PC-3 (cell line): Measurements from ENCODE around the gene STOX2. TPM values are rescaled to one million over a fixed set of nuclear protein-coding genes. Genes with fewer than 3 reads are reported as not detected.

Experiments
- ATAC-seq: fragments of 200-7000 bp; cut with Tn5 transposase; 2 replicates; pipeline ENCODE4 v1.9.1; 2020; ENCODE audit warnings: mild to moderate bottlenecking, moderate library complexity
- BruUV-seq: library from RNA; stranded (reverse); fragments of 400-500 nt; replicated peaks from 2 replicates; lab custom pipeline; 2021; lab: Mats Ljungman, UMichigan
- CTCF ChIA-PET: fragments of 300-600 bp; sonication (Branson Sonifier 250); formaldehyde crosslinking; loops from one replicate; lab custom pipeline; 2022; ENCODE audit warnings: antibody characterized with exemption; lab: Charles Lee
- POLR2A ChIA-PET: fragments of 300-600 bp; sonication (Branson Sonifier 250); formaldehyde crosslinking; loops from one replicate; lab custom pipeline; 2022; ENCODE audit warnings: antibody characterized with exemption; ENCODE audit not compliant: unreplicated experiment; lab: Charles Lee
- DNase-seq: peaks from one replicate; pipeline ENCODE4 v3.0.0-alpha.2; 2015
- H2AFZ ChIP-seq: fragments of 300-600 bp; sonication (generic); 2 replicates; pipeline ENCODE4 v1.6.0; 2016; ENCODE audit warnings: antibody characterized with exemption, low read length
- H3F3A ChIP-seq: fragments of 300-600 bp; sonication (generic); one replicate; pipeline ENCODE4 v1.6.0; 2017; ENCODE audit warnings: antibody characterized with exemption, low read length, control low read depth, mild to moderate bottlenecking; ENCODE audit not compliant: unreplicated experiment
- H3K27ac ChIP-seq: fragments of 300-600 bp; sonication (generic); 2 replicates; pipeline ENCODE4 v1.5.1; 2016; ENCODE audit warnings: mild to moderate bottlenecking, low read length
- H3K27me3 ChIP-seq: fragments of 300-600 bp; sonication (generic); 2 replicates; pipeline ENCODE4 v1.6.1; 2016; ENCODE audit warnings: low read length, mixed read lengths
- H3K36me3 ChIP-seq: fragments of 300-600 bp; sonication (generic); 2 replicates; pipeline ENCODE4 v1.6.1; 2016; ENCODE audit warnings: low read depth, mixed run types, low read length, mixed read lengths
- H3K4me1 ChIP-seq: fragments of 300-600 bp; sonication (generic); 2 replicates; pipeline ENCODE4 v1.5.1; 2016; ENCODE audit warnings: low read length; ENCODE audit not compliant: insufficient read depth
- H3K4me2 ChIP-seq: fragments of 300-600 bp; sonication (generic); 2 replicates; pipeline ENCODE4 v1.6.0; 2016; ENCODE audit warnings: low read length
- H3K4me3 ChIP-seq: fragments of 300-600 bp; sonication (generic); 2 replicates; pipeline ENCODE4 v1.5.1; 2016; ENCODE audit warnings: mild to moderate bottlenecking, low read length, mixed read lengths
- H3K79me2 ChIP-seq: fragments of 300-600 bp; sonication (generic); 2 replicates; pipeline ENCODE4 v1.6.1; 2017; ENCODE audit warnings: low read length, mixed read lengths
- H3K9ac ChIP-seq: fragments of 300-600 bp; sonication (generic); 2 replicates; pipeline ENCODE4 v1.6.0; 2016; ENCODE audit warnings: mild to moderate bottlenecking, low read length
- H3K9me2 ChIP-seq: fragments of 300-600 bp; sonication (generic); replicated peaks from 2 replicates; pipeline ENCODE4 v1.6.1; 2016; ENCODE audit warnings: mixed run types, low read length, mixed read lengths
- H3K9me3 ChIP-seq: fragments of 300-600 bp; sonication (generic); 2 replicates; pipeline ENCODE4 v1.6.1; 2016; ENCODE audit warnings: low read length, mixed read lengths
- H4K20me1 ChIP-seq: fragments of 300-600 bp; sonication (generic); 2 replicates; pipeline ENCODE4 v1.6.1; 2016; ENCODE audit warnings: low read length, mixed read lengths
- EZH2 ChIP-seq: fragments of 300-600 bp; sonication (generic); IDR thresholded peaks from one replicate; pipeline ENCODE4 v1.6.1; 2017; ENCODE audit warnings: antibody characterized with exemption, mild to moderate bottlenecking, low read length; ENCODE audit not compliant: unreplicated experiment
- EZH2phosphoT487 ChIP-seq: fragments of 300-600 bp; sonication (generic); IDR thresholded peaks from 2 replicates; pipeline ENCODE4 v1.6.1; 2018; ENCODE audit warnings: mild to moderate bottlenecking, antibody characterized with exemption, low read length, borderline replicate concordance
- intact Hi-C: fragments of 100-400 bp; cut with micrococcal nuclease; formaldehyde crosslinking; loops from 2 replicates; pipeline ENCODE4 v1.9.0; 2023
- total RNA-seq: library from RNA; depleted of rRNA; stranded (reverse); fragments of >200 nt; gene quantifications from 2 replicates; pipeline ENCODE4 v1.2.3, GENCODE V29; 2014
- TF ChIP-seq, protein P1 (sequence below): fragments of 300-600 bp; sonication (generic); conservative IDR thresholded peaks from 2 replicates; pipeline ENCODE4 v1.5.1; 2017; ENCODE audit warnings: antibody characterized with exemption, low read depth, mild to moderate bottlenecking, low read length

The STOX2 gene
- total RNA-seq, 1 experiment from 2014 or later = 3.6 TPM

DNA sequence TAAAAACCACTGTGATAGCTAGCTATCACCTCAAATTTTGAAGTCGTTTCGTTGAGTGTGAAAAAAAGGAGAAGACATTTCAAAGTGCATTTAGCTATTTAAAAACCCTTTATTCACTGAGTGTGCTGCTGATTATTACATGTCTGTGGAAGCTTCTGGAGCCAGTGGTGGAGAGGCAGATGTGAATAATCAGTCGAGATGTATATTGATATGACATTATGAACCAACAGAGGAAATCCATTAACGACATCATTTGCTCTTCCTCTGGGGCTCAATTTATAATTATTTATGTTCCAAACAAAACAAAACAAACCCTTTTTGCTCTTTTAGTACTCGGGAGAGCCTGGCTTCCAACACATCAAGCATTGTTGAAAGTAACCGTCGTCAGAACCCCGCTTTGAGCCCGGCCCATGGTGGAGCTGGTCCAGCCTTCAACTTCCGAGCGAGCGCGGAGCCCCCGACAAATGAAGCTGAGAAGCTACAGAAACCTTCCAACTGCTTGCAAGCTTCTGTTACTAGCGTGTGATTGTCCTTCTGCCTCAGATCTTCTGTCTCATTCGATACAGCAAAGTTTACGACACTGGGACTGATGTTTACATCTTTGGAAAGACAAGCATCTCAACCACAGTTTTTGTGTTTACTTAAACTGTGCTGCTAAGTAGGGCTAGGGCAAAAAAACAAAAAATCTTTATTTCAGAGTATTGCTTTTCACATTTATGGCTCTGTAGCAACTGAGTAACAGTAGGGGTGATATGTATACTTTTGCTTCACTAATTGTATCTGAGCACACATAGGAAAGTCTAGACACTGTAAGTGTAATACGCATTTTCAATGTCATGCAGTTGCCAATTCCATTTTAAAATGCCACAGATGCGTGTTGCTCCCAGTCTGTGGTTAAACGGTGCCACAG lies 111.9 kb downstream of the STOX2 start:
- DNase-seq (no peak), ATAC-seq (no peak)
- Histone ChIP-seq H3F3A (no peaks in the 10 kb centered on the region), H3K4me1 (no peaks in the 10 kb centered on the region), H3K27me3 (no peaks in the 10 kb centered on the region), H4K20me1 (no peaks in the 10 kb centered on the region), H3K79me2 (no peaks in the 10 kb centered on the region), H3K4me2 (no peak overlapping the region), H3K9me2 (no peaks in the 10 kb centered on the region), H3K4me3 (no peak overlapping the region), H3K9ac (no peak overlapping the region), H3K36me3 (no peaks in the 10 kb centered on the region), H3K9me3 (no peaks in the 10 kb centered on the region), H2AFZ (no peak overlapping the region), H3K27ac (no peak overlapping the region)
- intact Hi-C loops = no loop called here
- TF ChIP-seq EZH2phosphoT487 (no peak), EZH2 (no peak)
- TF ChIP-seq, protein P1, sequence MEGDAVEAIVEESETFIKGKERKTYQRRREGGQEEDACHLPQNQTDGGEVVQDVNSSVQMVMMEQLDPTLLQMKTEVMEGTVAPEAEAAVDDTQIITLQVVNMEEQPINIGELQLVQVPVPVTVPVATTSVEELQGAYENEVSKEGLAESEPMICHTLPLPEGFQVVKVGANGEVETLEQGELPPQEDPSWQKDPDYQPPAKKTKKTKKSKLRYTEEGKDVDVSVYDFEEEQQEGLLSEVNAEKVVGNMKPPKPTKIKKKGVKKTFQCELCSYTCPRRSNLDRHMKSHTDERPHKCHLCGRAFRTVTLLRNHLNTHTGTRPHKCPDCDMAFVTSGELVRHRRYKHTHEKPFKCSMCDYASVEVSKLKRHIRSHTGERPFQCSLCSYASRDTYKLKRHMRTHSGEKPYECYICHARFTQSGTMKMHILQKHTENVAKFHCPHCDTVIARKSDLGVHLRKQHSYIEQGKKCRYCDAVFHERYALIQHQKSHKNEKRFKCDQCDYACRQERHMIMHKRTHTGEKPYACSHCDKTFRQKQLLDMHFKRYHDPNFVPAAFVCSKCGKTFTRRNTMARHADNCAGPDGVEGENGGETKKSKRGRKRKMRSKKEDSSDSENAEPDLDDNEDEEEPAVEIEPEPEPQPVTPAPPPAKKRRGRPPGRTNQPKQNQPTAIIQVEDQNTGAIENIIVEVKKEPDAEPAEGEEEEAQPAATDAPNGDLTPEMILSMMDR = no peak
- BruUV-seq = no TSS peak
- ChIA-PET CTCF (no interaction called here), POLR2A (no interaction called here)

DNA sequence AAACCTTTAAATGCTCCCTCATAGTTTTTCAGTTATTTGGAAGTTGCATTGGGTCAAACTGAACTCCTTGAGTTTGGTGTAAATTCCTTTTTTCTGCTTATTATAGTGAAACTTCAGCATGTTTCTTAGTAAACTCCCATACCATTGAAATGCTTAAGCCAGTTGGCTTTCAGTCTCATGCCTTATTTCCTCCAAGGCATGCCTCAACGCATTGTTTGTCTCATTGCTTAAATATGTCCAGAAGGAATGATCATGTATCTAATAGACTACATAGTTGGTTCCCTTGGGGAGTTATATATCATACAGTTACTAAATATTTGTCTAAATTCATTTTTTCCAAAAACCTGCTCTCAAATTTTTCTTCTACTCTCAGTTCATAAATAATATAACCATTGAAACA lies 114.0 kb downstream of the STOX2 start:
- no peaks in the 10 kb centered on the region for H3K79me2 ChIP-seq
- H3K4me2 ChIP-seq = no peak overlapping the region
- no peak overlapping the region for H3K4me3 ChIP-seq
- no peaks in the 10 kb centered on the region for H3K9me2 ChIP-seq
- ATAC-seq (no peak), DNase-seq (no peak)
- CTCF ChIA-PET = no interaction called here
- H3K4me1 ChIP-seq = no peaks in the 10 kb centered on the region
- TF ChIP-seq, protein P1 = no peak
- TF ChIP-seq EZH2 (no peak), EZH2phosphoT487 (no peak)
- H4K20me1 ChIP-seq = no peaks in the 10 kb centered on the region
- no peak overlapping the region for H2AFZ ChIP-seq
- POLR2A ChIA-PET = no interaction called here
- H3K27ac ChIP-seq = no peak overlapping the region
- no peaks in the 10 kb centered on the region for H3F3A ChIP-seq
- H3K9me3 ChIP-seq = no peaks in the 10 kb centered on the region
- no peaks in the 10 kb centered on the region for H3K27me3 ChIP-seq
- H3K36me3 ChIP-seq = no peaks in the 10 kb centered on the region
- no peak overlapping the region for H3K9ac ChIP-seq
- intact Hi-C loops = no loop called here
- BruUV-seq = no TSS peak
